Mesenchymal stem cell (in vitro differentiated cells and primary cell): ENCODE data around the gene ITGB7.

Experiments
- DNase-seq: peaks from one replicate; pipeline ENCODE4 v3.0.0-alpha.2; 2013
- H2AFZ ChIP-seq: one replicate; pipeline ENCODE4 v1.6.1; 2013; ENCODE audit warnings: low read depth, mild to moderate bottlenecking, control low read depth, inconsistent platforms, low read length, moderate library complexity
- H2AK5ac ChIP-seq: 2 replicates; pipeline ENCODE4 v1.6.1; 2013; ENCODE audit warnings: low read length, moderate library complexity, mild to moderate bottlenecking, inconsistent platforms; ENCODE audit not compliant: severe bottlenecking
- H2BK120ac ChIP-seq: one replicate; pipeline ENCODE4 v1.6.1; 2013; ENCODE audit warnings: low read depth, mild to moderate bottlenecking, inconsistent platforms, low read length, moderate library complexity
- H2BK12ac ChIP-seq, 2 experiments: one replicate each; pipeline ENCODE4 v1.6.1; 2013; ENCODE audit warnings: inconsistent platforms in 2 of 2, low read length in 2 of 2, mild to moderate bottlenecking in 2 of 2, moderate library complexity in 2 of 2, control low read depth in 1 of 2
- H2BK15ac ChIP-seq: one replicate; pipeline ENCODE4 v1.6.1; 2013; ENCODE audit warnings: mild to moderate bottlenecking, low read depth, inconsistent platforms; ENCODE audit not compliant: poor library complexity, severe bottlenecking
- H2BK5ac ChIP-seq: 2 replicates; pipeline ENCODE4 v1.6.1; 2013; ENCODE audit warnings: low read depth, mild to moderate bottlenecking, low read length, control low read depth, inconsistent platforms; ENCODE audit not compliant: poor library complexity, severe bottlenecking
- H3K14ac ChIP-seq, 2 experiments: one replicate each; pipeline ENCODE4 v1.6.1; 2013; ENCODE audit warnings: inconsistent platforms in 2 of 2, low read length in 2 of 2, control low read depth in 1 of 2, mild to moderate bottlenecking in 1 of 2, moderate library complexity in 1 of 2
- H3K18ac ChIP-seq, 2 experiments: one replicate each; pipeline ENCODE4 v1.6.1; 2013; ENCODE audit warnings: inconsistent platforms in 2 of 2, low read length in 2 of 2, control low read depth in 1 of 2, low read depth in 1 of 2, mild to moderate bottlenecking in 1 of 2
- H3K23ac ChIP-seq, 2 experiments: one replicate each; pipeline ENCODE4 v1.6.1; 2013; ENCODE audit warnings: inconsistent platforms in 2 of 2, low read length in 2 of 2, mild to moderate bottlenecking in 2 of 2, moderate library complexity in 2 of 2, control low read depth in 1 of 2
- H3K27ac ChIP-seq: 2 replicates; pipeline ENCODE4 v1.5.1; 2013; ENCODE audit warnings: mild to moderate bottlenecking, moderate library complexity, low read length, control low read depth, inconsistent platforms; ENCODE audit not compliant: poor library complexity, severe bottlenecking
- H3K27me3 ChIP-seq, 2 experiments: 2 replicates each; pipeline versions ENCODE4 v1.6.1 to v1.7.0; 2013; ENCODE audit warnings: low read length in 2 of 2, mild to moderate bottlenecking in 2 of 2, moderate library complexity in 2 of 2, control low read depth in 1 of 2, inconsistent platforms in 1 of 2; ENCODE audit not compliant: control insufficient read depth in 1 of 2, insufficient read depth in 1 of 2
- H3K36me3 ChIP-seq, 2 experiments: 2 replicates each; pipeline versions ENCODE4 v1.6.1 to v1.7.0; 2013; ENCODE audit warnings: low read length in 2 of 2, control low read depth in 1 of 2, inconsistent platforms in 1 of 2, low read depth in 1 of 2, mild to moderate bottlenecking in 1 of 2; ENCODE audit not compliant: insufficient read depth in 2 of 2, control insufficient read depth in 1 of 2
- H3K4ac ChIP-seq, 2 experiments: one replicate each; pipeline ENCODE4 v1.6.1; 2013; ENCODE audit warnings: inconsistent platforms in 2 of 2, low read length in 2 of 2, mild to moderate bottlenecking in 2 of 2, moderate library complexity in 2 of 2, control low read depth in 1 of 2, low read depth in 1 of 2
- H3K4me1 ChIP-seq: 2 replicates; pipeline ENCODE4 v1.6.1; 2013; ENCODE audit warnings: low read depth, low read length, control low read depth; ENCODE audit not compliant: control insufficient read depth, insufficient read depth
- H3K4me2 ChIP-seq: 2 replicates; pipeline ENCODE4 v1.6.1; 2013; ENCODE audit warnings: low read length, mild to moderate bottlenecking, inconsistent platforms; ENCODE audit not compliant: poor library complexity, severe bottlenecking
- H3K4me3 ChIP-seq, 2 experiments: 2 replicates each; pipeline versions ENCODE4 v1.5.1 to v1.7.0; 2013; ENCODE audit warnings: low read length in 2 of 2, mild to moderate bottlenecking in 2 of 2, control low read depth in 1 of 2, low read depth in 1 of 2; ENCODE audit not compliant: insufficient read depth in 1 of 2
- H3K79me1 ChIP-seq: replicated peaks from 2 replicates; pipeline ENCODE4 v1.6.1; 2013; ENCODE audit warnings: mild to moderate bottlenecking, control low read depth, low read length, inconsistent platforms; ENCODE audit not compliant: poor library complexity, severe bottlenecking
- H3K9ac ChIP-seq: 2 replicates; pipeline ENCODE4 v1.7.0; 2013; ENCODE audit warnings: mild to moderate bottlenecking, low read length, moderate library complexity
- H3K9me3 ChIP-seq: 2 replicates; pipeline ENCODE4 v1.7.0; 2013; ENCODE audit warnings: mild to moderate bottlenecking, low read length; ENCODE audit not compliant: control insufficient read depth
- H4K8ac ChIP-seq: one replicate; pipeline ENCODE4 v1.6.1; 2013; ENCODE audit warnings: inconsistent platforms, mild to moderate bottlenecking, low read length, moderate library complexity
- H4K91ac ChIP-seq: one replicate; pipeline ENCODE4 v1.6.1; 2013; ENCODE audit warnings: mild to moderate bottlenecking, low read length, inconsistent platforms
- WGBS: methylation state at CpG from one replicate; pipeline ENCODE4 v1.1.7; 2013; ENCODE audit warnings: mixed read lengths; 5-methylcytosine and 5-hydroxymethylcytosine counted together

ITGB7 gene

DNA sequence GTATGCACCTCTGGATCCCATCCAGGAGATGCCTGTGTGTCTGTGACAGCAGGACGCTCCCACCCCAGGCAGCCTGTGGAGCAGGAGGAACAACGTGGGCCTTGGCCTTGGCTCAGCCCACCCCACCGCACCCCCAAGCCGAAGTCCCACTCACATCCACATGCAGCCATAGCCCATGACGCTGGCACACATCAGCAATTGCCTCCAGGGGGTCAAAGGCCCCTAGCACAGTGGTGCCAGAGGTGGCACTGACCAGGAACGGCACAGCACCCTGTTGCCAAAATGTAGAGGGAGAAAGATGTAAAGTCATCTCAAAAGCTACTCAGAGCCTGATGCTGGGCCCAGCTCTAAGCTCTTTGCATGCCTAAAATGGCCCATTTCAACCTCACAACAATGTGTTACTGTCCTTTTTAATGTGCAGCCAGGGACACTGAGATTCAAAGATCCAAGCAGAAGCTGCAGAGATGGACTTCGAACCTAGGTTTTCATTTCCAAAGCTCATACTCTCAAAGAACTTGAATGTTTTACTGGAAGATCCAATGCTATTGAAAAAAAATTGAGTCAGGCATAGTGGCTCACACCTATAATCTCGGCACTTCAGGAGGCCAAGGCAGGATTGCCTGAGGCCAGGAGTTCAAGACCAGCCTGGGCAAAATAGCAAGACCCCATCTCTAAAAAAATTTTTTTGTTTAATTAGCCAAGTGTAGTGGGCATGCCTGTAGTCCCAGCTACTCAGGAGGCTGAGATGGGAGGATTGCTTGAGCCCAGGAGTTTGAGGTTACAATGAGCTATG is 45.7 kb downstream of the ITGB7 start:
- no peak overlapping the region for H2BK120ac ChIP-seq
- no peak overlapping the region for H4K91ac ChIP-seq
- no peak overlapping the region for H3K9ac ChIP-seq
- no peak overlapping the region for H2AFZ ChIP-seq
- no peaks in the 10 kb centered on the region for H3K27me3 ChIP-seq
- no peak overlapping the region for H3K18ac ChIP-seq
- no peak overlapping the region for H3K27ac ChIP-seq
- no peak overlapping the region for H2BK5ac ChIP-seq
- H3K4me3 ChIP-seq: no peak overlapping the region
- H3K23ac ChIP-seq: no peak overlapping the region
- H3K14ac ChIP-seq: no peak overlapping the region
- no peak overlapping the region for H2BK12ac ChIP-seq
- WGBS: 95% methylated on average over 7 of the region's 8 CpGs
- no peak for DNase-seq
- H2AK5ac ChIP-seq: no peak overlapping the region
- no peak overlapping the region for H3K4me2 ChIP-seq
- H3K4me1 ChIP-seq: no peaks in the 10 kb centered on the region
- H2BK15ac ChIP-seq: peak overlapping the region; percentile 31
- no peak overlapping the region for H3K4ac ChIP-seq
- no peaks in the 10 kb centered on the region for H3K79me1 ChIP-seq
- no peaks in the 10 kb centered on the region for H3K9me3 ChIP-seq
- H4K8ac ChIP-seq: no peak overlapping the region
- H3K36me3 ChIP-seq: peaks cover 15 to 31% of the 10 kb centered on the region in 2 experiments

DNA sequence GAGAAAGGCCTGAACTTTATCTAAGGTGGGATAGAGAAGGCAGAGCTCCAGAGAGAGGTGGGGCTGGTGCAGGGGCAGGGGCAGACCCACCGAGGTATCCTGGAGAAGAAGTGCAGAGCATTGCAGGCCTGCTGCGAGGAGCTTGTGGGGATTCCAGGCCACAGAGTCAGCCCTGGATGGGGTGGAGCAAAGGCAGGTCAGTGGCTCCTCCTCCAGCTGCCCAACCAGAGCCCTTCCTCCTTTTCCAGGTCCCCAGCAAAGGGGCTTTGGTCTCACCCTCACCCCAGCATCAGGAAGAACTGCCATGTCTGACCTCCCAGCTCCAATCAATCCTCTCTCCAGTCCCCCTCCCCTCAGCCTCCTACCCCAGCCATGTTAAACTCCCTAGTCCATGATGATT is 46.4 kb downstream of the ITGB7 start:
- Histone ChIP-seq H2BK5ac (no peak overlapping the region), H3K27ac (no peak overlapping the region), H3K4me3 (no peak overlapping the region), H3K79me1 (no peaks in the 10 kb centered on the region), H3K36me3 (peaks cover 15 to 30% of the 10 kb centered on the region in 2 experiments), H3K18ac (no peak overlapping the region), H3K4me2 (no peak overlapping the region), H3K9ac (no peak overlapping the region), H2AK5ac (no peak overlapping the region), H4K8ac (no peak overlapping the region), H3K14ac (no peak overlapping the region), H2AFZ (no peak overlapping the region), H3K4ac (no peak overlapping the region), H3K9me3 (no peaks in the 10 kb centered on the region), H2BK120ac (no peak overlapping the region), H2BK15ac (peak overlapping the region; percentile 31), H3K4me1 (no peaks in the 10 kb centered on the region), H3K27me3 (no peaks in the 10 kb centered on the region), H2BK12ac (no peak overlapping the region), H3K23ac (no peak overlapping the region), H4K91ac (no peak overlapping the region)
- no peak for DNase-seq
- 92% methylated on average over 2 of the region's 2 CpGs for WGBS

GRCh38 chr12:53160000-53160399 is 47.1 kb downstream of the ITGB7 start:
- Histone ChIP-seq H3K4ac (no peak overlapping the region), H3K27me3 (no peaks in the 10 kb centered on the region), H3K4me1 (no peaks in the 10 kb centered on the region), H3K36me3 (peaks cover 15 to 28% of the 10 kb centered on the region in 2 experiments), H2AFZ (no peak overlapping the region), H4K91ac (no peak overlapping the region), H2BK12ac (no peak overlapping the region), H2AK5ac (no peak overlapping the region), H3K9ac (no peak overlapping the region), H2BK15ac (no peak overlapping the region), H3K14ac (no peak overlapping the region), H3K18ac (no peak overlapping the region), H3K23ac (no peak overlapping the region), H2BK5ac (no peak overlapping the region), H2BK120ac (no peak overlapping the region), H3K4me2 (no peak overlapping the region), H3K4me3 (no peak overlapping the region), H3K79me1 (no peaks in the 10 kb centered on the region), H4K8ac (no peak overlapping the region), H3K27ac (no peak overlapping the region), H3K9me3 (no peaks in the 10 kb centered on the region)
- DNase-seq: no peak
- WGBS: 88% methylated on average over 16 of the region's 16 CpGs

DNA sequence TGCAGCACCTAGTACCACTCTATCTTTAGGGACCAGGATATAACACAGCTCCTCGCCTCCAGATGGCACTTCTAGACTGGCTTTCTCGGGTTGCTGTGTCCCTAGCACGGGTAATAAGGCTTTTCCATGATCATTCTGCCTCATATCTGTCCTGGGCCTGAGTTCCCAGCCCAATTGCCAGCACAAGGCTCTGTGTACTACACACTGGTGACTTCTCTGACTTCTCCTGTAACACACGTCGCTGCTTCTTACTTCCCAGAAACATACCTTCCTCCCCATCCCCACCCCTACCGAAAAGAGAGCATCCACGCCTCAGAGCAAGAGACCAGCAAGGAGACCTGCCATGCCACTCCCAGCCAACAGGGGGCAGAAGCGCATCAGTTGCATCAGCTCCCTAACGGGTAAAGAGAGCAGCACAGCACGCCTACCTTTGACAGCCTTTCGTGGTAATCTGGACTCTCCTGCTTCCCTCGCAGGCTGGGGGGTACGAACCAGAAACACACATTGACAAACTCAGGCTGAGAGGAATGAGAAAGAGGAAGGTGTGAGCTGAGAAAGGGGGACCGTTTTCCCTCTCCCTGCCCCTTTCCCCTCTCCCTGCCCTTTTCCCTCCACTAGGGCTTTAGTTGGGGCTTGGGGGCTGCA is 47.7 kb downstream of the ITGB7 start:
- Histone ChIP-seq H3K23ac (no peak overlapping the region), H3K79me1 (no peaks in the 10 kb centered on the region)

More for the DNA sequence above, 47.7 kb downstream of the ITGB7 start:
- Histone ChIP-seq H3K14ac (no peak overlapping the region), H3K36me3 (peaks cover 15 to 30% of the 10 kb centered on the region in 2 experiments), H3K27me3 (no peaks in the 10 kb centered on the region), H3K9ac (peak overlapping the region; percentile 20), H3K4me1 (no peaks in the 10 kb centered on the region), H4K91ac (no peak overlapping the region), H2AK5ac (no peak overlapping the region), H3K18ac (no peak overlapping the region), H3K9me3 (no peaks in the 10 kb centered on the region), H2BK5ac (no peak overlapping the region), H2AFZ (no peak overlapping the region), H3K4me3 (no peak overlapping the region), H2BK12ac (no peak overlapping the region), H4K8ac (peak overlapping the region; percentile 41), H3K27ac (no peak overlapping the region), H2BK15ac (no peak overlapping the region), H3K4me2 (no peak overlapping the region), H2BK120ac (no peak overlapping the region), H3K4ac (peak overlapping the region in 1 of 2 experiments; percentile 21)
- DNase-seq: peak; percentile 76
- WGBS: 9% methylated on average over 13 of the region's 14 CpGs
